ENCODE results near the gene CNBP.

GRCh38 chr3:129224984-129225393 is 41.3 kb upstream of the CNBP start:
- TF ChIP-seq TAF1 (IDR thresholded peaks at IDR 0.05; ENCODE audit: borderline replicate concordance, low read depth, low read length) (no peak), POLR2A (IDR thresholded peaks at IDR 0.05; ENCODE audit: low read depth, low read length) (no peak), POLR2AphosphoS5 (IDR thresholded peaks at IDR 0.05; ENCODE audit: low read depth, low read length) (no peak)
